Liver (tissue), 9 donors: Measurements from ENCODE around the gene BTBD9. TPM values are rescaled to one million over a fixed set of nuclear protein-coding genes. Genes with fewer than 3 reads are reported as not detected.

ENCODE experiments used
- DNase-seq: peaks from one replicate; pipeline ENCODE4 v3.0.0-alpha.2; 2017; ENCODE audit warnings: low spot score
- H3K27ac ChIP-seq, 2 donors: one replicate each; pipeline ENCODE4 v1.7.0; 2013; ENCODE audit warnings: inconsistent platforms in 2 of 2, low read length in 2 of 2, control low read depth in 1 of 2, low read depth in 1 of 2, mild to moderate bottlenecking in 1 of 2
- H3K27me3 ChIP-seq, 4 donors: one replicate each; pipeline versions ENCODE4 v1.6.1 to v1.7.0; 2013; ENCODE audit warnings: low read length in 3 of 4, inconsistent platforms in 1 of 4, mild to moderate bottlenecking in 1 of 4, moderate library complexity in 1 of 4; ENCODE audit not compliant: control insufficient read depth in 4 of 4, insufficient read depth in 4 of 4
- H3K36me3 ChIP-seq, 4 donors: one replicate each; pipeline versions ENCODE4 v1.6.1 to v1.7.0; 2013; ENCODE audit warnings: low read length in 3 of 4, mild to moderate bottlenecking in 3 of 4, low read depth in 1 of 4, moderate library complexity in 1 of 4; ENCODE audit not compliant: control insufficient read depth in 4 of 4, insufficient read depth in 3 of 4
- H3K4me1 ChIP-seq, 4 donors: one replicate each; pipeline versions ENCODE4 v1.6.1 to v1.7.0; 2013; ENCODE audit warnings: low read length in 3 of 4, mild to moderate bottlenecking in 3 of 4, moderate library complexity in 1 of 4; ENCODE audit not compliant: control insufficient read depth in 4 of 4, insufficient read depth in 4 of 4
- H3K4me3 ChIP-seq, 3 donors: one replicate each; pipeline versions ENCODE4 v1.6.1 to v1.7.0; 2013; ENCODE audit warnings: low read length in 3 of 3, control low read depth in 1 of 3, low read depth in 1 of 3, mild to moderate bottlenecking in 1 of 3
- H3K9ac ChIP-seq, 2 donors: one replicate each; pipeline ENCODE4 v1.7.0; 2013; ENCODE audit warnings: low read length in 2 of 2, mild to moderate bottlenecking in 2 of 2, moderate library complexity in 2 of 2, control low read depth in 1 of 2, low read depth in 1 of 2
- H3K9me3 ChIP-seq, 4 donors: one replicate each; pipeline versions ENCODE4 v1.6.1 to v1.7.0; 2013; ENCODE audit warnings: low read length in 3 of 4; ENCODE audit not compliant: control insufficient read depth in 4 of 4
- EGR1 ChIP-seq, 2 donors: IDR thresholded peaks; 2 replicates each; pipeline ENCODE4 v1.6.1; 2016 to 2018; ENCODE audit warnings: antibody characterized with exemption in 2 of 2, low read depth in 2 of 2
- FOXA2 ChIP-seq: IDR thresholded peaks from 2 replicates; pipeline ENCODE4 v1.6.1; 2016; ENCODE audit warnings: antibody characterized with exemption
- GABPA ChIP-seq, 2 donors: IDR thresholded peaks in 1 of 2; conservative IDR thresholded peaks in 1 of 2; 2 replicates each; pipeline ENCODE4 v1.6.1; 2016; ENCODE audit warnings: antibody characterized with exemption in 2 of 2, mild to moderate bottlenecking in 1 of 2, moderate library complexity in 1 of 2
- HNF4A ChIP-seq, 2 donors: conservative IDR thresholded peaks; 2 replicates each; pipeline ENCODE4 v1.6.1; 2016; ENCODE audit warnings: antibody characterized with exemption in 2 of 2, mild to moderate bottlenecking in 2 of 2
- JUND ChIP-seq, 2 donors: IDR thresholded peaks; 2 replicates each; pipeline ENCODE4 v1.6.1; 2016; ENCODE audit warnings: antibody characterized with exemption in 2 of 2
- NR2F2 ChIP-seq: IDR thresholded peaks from 2 replicates; pipeline ENCODE4 v1.6.1; 2016; ENCODE audit warnings: antibody characterized with exemption
- SP1 ChIP-seq: IDR thresholded peaks from 2 replicates; pipeline ENCODE4 v1.6.1; 2018; ENCODE audit warnings: antibody characterized with exemption, mild to moderate bottlenecking
- YY1 ChIP-seq: IDR thresholded peaks from 2 replicates; pipeline ENCODE4 v1.6.1; 2016; ENCODE audit warnings: antibody characterized with exemption, mild to moderate bottlenecking
- ZBTB33 ChIP-seq: IDR thresholded peaks from 2 replicates; pipeline ENCODE4 v1.6.1; 2016; ENCODE audit warnings: antibody characterized with exemption
- WGBS: extraction: QIAGEN DNeasy Blood & Tissue Kit; methylation state at CpG from one replicate; pipeline ENCODE4 v1.1.7; 2013; 5-methylcytosine and 5-hydroxymethylcytosine counted together
- polyA plus RNA-seq, 2 donors: library from polyadenylated mRNA; stranded (reverse) in 1 of 2; unstranded in 1 of 2; fragments of 200-250 nt in 1 of 2; fragments of >200 nt in 1 of 2; fragmentation: Nextera tagmentation in 1 of 2; extraction: Ambion mirVana in 1 of 2; gene quantifications; one replicate each; pipeline versions ENCODE4 v1.2.1 to v1.2.3, GENCODE V29; 2013 to 2015
- total RNA-seq, 2 donors: library from RNA; depleted of rRNA; stranded (reverse); fragments of >200 nt; gene quantifications; one replicate each; pipeline ENCODE4 v1.2.3, GENCODE V29; 2014
- TF ChIP-seq, protein P1 (sequence below): IDR thresholded peaks from 2 replicates; pipeline ENCODE4 v1.6.1; 2016; ENCODE audit warnings: antibody characterized with exemption
- TF ChIP-seq, protein P2 (sequence below): IDR thresholded peaks from 2 replicates; pipeline ENCODE4 v1.6.1; 2016; ENCODE audit warnings: antibody characterized with exemption, mild to moderate bottlenecking
- TF ChIP-seq, protein P3 (sequence below): fragments of 150-350 bp; IDR thresholded peaks from 2 replicates; pipeline ENCODE4 v1.5.1; 2017; ENCODE audit warnings: improper control_type of control experiment, low read depth, low read length; ENCODE audit not compliant: missing input control
- TF ChIP-seq, protein P4 (sequence below): IDR thresholded peaks from 2 replicates; pipeline ENCODE4 v1.6.1; 2016; ENCODE audit warnings: antibody characterized with exemption
- donor health status: healthy.
- donor health status: healthy.
- donor health status: healthy.
- donor health status: healthy.
- donor health status: healthy.

BTBD9 gene
- total and polyA plus RNA-seq, 4 donors: 2.0 to 12.4 (median 5.7) TPM

- DNase-seq: no peak
- Histone ChIP-seq H3K9me3 (no peaks in the 10 kb centered on the region), H3K27ac (peak overlapping the region in 1 of 2 donors; percentile 12), H3K36me3 (peaks cover 3 to 13% (median 7%) of the 10 kb centered on the region in 4 donors), H3K4me3 (no peak overlapping the region), H3K27me3 (no peaks in the 10 kb centered on the region), H3K4me1 (no peaks in the 10 kb centered on the region), H3K9ac (no peak overlapping the region)
- TF ChIP-seq FOXA2: no peak
- WGBS: 82% methylated on average over 8 of the region's 8 CpGs
Observed at GRCh38 chr6:38154731-38155130, 485.0 kb downstream of the BTBD9 start.

DNA sequence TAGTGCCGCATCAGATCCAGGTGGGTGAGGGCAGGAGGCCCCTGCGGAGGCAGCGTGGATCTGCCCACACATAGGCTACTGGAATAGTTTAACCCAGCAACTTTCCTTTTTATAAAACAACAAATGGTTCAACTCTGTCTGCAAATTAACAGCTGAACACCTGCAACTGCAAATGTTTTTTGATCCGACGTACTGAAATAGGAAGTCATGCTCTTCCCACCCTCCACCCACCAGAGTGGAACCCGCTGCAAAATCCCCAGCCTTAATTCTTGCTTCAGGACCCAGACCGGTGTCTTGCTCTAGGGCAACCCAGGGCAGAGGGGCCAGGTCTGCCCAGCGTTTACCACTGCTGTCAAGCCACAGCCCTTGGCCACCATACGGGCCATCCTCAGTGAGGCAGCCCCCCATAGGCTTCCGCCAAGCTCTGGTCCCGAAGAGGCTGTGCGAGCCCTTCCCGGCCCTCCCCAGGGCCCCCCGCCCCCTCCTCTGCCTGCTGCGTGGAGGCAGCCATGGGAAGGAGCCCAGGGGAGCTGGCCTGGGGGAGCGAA lies 485.9 kb downstream of the BTBD9 start:
- TF ChIP-seq, protein P1, sequence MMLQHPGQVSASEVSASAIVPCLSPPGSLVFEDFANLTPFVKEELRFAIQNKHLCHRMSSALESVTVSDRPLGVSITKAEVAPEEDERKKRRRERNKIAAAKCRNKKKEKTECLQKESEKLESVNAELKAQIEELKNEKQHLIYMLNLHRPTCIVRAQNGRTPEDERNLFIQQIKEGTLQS: no peak
- TF ChIP-seq ZBTB33 (no peak), GABPA (IDR thresholded peaks at IDR 0.05 in 1 of 2, conservative IDR thresholded peaks at IDR 0.05 in 1 of 2) (no peak), NR2F2 (no peak), SP1 (no peak), JUND (IDR thresholded peaks at IDR 0.05) (no peak), HNF4A (conservative IDR thresholded peaks at IDR 0.05) (no peak), EGR1 (IDR thresholded peaks at IDR 0.05; ENCODE audit: low read depth in 2 of 2) (no peak), YY1 (no peak)
- TF ChIP-seq, protein P2, sequence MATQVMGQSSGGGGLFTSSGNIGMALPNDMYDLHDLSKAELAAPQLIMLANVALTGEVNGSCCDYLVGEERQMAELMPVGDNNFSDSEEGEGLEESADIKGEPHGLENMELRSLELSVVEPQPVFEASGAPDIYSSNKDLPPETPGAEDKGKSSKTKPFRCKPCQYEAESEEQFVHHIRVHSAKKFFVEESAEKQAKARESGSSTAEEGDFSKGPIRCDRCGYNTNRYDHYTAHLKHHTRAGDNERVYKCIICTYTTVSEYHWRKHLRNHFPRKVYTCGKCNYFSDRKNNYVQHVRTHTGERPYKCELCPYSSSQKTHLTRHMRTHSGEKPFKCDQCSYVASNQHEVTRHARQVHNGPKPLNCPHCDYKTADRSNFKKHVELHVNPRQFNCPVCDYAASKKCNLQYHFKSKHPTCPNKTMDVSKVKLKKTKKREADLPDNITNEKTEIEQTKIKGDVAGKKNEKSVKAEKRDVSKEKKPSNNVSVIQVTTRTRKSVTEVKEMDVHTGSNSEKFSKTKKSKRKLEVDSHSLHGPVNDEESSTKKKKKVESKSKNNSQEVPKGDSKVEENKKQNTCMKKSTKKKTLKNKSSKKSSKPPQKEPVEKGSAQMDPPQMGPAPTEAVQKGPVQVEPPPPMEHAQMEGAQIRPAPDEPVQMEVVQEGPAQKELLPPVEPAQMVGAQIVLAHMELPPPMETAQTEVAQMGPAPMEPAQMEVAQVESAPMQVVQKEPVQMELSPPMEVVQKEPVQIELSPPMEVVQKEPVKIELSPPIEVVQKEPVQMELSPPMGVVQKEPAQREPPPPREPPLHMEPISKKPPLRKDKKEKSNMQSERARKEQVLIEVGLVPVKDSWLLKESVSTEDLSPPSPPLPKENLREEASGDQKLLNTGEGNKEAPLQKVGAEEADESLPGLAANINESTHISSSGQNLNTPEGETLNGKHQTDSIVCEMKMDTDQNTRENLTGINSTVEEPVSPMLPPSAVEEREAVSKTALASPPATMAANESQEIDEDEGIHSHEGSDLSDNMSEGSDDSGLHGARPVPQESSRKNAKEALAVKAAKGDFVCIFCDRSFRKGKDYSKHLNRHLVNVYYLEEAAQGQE: no peak
- TF ChIP-seq, protein P3, sequence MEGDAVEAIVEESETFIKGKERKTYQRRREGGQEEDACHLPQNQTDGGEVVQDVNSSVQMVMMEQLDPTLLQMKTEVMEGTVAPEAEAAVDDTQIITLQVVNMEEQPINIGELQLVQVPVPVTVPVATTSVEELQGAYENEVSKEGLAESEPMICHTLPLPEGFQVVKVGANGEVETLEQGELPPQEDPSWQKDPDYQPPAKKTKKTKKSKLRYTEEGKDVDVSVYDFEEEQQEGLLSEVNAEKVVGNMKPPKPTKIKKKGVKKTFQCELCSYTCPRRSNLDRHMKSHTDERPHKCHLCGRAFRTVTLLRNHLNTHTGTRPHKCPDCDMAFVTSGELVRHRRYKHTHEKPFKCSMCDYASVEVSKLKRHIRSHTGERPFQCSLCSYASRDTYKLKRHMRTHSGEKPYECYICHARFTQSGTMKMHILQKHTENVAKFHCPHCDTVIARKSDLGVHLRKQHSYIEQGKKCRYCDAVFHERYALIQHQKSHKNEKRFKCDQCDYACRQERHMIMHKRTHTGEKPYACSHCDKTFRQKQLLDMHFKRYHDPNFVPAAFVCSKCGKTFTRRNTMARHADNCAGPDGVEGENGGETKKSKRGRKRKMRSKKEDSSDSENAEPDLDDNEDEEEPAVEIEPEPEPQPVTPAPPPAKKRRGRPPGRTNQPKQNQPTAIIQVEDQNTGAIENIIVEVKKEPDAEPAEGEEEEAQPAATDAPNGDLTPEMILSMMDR: no peak
- TF ChIP-seq, protein P4, sequence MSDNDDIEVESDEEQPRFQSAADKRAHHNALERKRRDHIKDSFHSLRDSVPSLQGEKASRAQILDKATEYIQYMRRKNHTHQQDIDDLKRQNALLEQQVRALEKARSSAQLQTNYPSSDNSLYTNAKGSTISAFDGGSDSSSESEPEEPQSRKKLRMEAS: no peak
- 92% methylated on average over 16 of the region's 16 CpGs for WGBS

More for the DNA sequence above, 485.9 kb downstream of the BTBD9 start:
- Histone ChIP-seq H3K27ac (no peak overlapping the region), H3K36me3 (peaks cover 3 to 13% (median 7%) of the 10 kb centered on the region in 4 donors), H3K27me3 (no peaks in the 10 kb centered on the region), H3K4me1 (no peaks in the 10 kb centered on the region), H3K9me3 (no peaks in the 10 kb centered on the region), H3K9ac (no peak overlapping the region), H3K4me3 (no peak overlapping the region)
- DNase-seq: no peak
